AG10803 (cell line): ENCODE measurements around the gene NR2C2.

Source experiments
- DNase-seq: peaks from one replicate; pipeline ENCODE4 v3.0.0; 2010; ENCODE audit warnings: low read depth
- H3K4me3 ChIP-seq: 2 replicates; pipeline ENCODE4 v1.5.1; 2011; ENCODE audit warnings: mild to moderate bottlenecking, low read length, control low read depth
- CTCF ChIP-seq: conservative IDR thresholded peaks from 2 replicates; pipeline ENCODE4 v1.5.1; 2011; ENCODE audit warnings: mild to moderate bottlenecking, low read length, control low read depth, inconsistent platforms

The NR2C2 gene

DNA sequence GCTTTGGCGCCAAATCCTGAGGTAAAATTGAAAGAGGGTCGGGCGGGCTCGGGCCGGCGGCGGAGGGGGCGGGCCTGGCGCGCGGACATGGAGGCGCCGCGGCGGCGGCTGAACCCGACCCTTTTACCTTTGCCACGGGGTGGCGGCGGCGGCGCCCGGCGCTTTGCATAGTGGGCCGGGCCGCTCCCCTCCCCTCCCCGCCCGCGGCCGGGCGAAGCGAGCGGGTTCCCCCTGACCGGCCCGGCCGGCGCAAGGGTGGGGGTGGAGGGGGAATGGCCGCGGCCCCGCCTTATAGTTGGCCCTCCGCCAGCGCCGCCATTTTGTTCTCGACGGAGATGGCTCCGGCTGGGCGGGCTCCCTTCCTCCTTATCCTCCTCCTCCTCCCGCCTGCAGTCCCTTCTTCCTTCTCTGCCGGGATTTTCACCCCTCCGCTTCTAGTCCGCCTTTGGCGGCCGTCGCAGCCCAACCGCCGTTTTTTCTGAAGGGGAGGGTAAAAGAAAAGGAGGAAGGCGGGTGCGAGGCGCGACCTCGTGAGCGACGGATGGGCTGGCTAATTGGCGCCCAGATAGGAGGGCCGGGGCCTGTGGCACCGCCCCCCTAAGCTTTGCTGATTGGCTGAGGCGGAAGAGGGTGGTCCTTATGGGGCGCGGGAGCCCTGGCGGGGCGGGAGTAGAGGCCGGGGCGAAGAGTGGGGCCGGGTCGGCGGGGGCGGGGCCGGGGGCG lies 664 bp downstream of the NR2C2 start:
- H3K4me3 ChIP-seq = peak overlapping the region; percentile 90
- no peak for TF ChIP-seq CTCF
- peak; percentile 94 for DNase-seq

GRCh38 chr3:14948609-14949038 lies 1.2 kb downstream of the NR2C2 start:
- peak overlapping the region; percentile 66 for H3K4me3 ChIP-seq
- DNase-seq = no peak
- TF ChIP-seq CTCF = no peak

DNA sequence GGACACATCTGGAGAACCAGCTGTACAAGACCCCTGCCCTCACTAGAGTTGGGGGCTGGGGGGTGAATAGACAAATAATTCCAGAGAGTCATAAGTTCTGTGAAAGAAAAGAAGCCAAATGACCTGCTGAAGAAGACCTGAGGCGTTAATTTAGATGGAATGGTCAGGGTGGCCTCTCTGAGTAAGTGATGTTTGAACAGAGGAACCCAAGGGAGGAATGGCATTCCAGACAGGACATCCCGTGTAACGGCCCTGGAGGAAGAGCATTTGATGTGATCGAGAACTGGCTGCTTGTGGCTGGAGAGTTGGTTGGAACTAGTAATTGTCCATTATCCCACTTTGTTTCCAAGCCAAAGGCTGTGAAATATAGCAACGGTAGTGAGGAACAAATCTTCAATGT lies 1.7 kb downstream of the NR2C2 start:
- H3K4me3 ChIP-seq = peak overlapping the region; percentile 66
- no peak for TF ChIP-seq CTCF
- peak; percentile 15 for DNase-seq

GRCh38 chr3:14950274-14950673 lies 2.9 kb downstream of the NR2C2 start:
- DNase-seq = no peak
- TF ChIP-seq CTCF = no peak
- no peak overlapping the region for H3K4me3 ChIP-seq

DNA sequence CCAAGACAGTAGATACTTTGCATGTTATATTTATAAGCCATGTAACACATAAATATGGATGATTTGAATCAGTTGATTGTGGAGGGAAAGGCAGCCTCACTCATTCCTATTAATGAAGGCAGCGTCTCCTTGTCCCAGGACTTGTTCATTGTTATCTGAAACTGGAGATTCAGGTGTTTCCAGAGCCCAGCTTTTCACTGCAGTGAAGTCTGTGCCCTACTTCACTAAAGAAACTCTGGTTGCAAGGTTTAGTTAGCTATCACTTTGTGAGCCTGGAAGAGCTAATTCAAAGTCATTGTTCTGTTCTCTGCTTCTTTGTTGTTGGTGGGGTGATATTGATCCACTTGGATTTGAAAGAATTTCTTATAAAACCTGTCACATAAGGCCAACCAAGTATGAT lies 9.8 kb downstream of the NR2C2 start:
- no peak overlapping the region for H3K4me3 ChIP-seq
- no peak for DNase-seq
- TF ChIP-seq CTCF = no peak

- TF ChIP-seq CTCF = no peak
- no peak overlapping the region for H3K4me3 ChIP-seq
- peak; percentile 1 for DNase-seq
These were observed 10.5 kb downstream of the NR2C2 start for GRCh38 chr3:14957925-14958324.

DNA sequence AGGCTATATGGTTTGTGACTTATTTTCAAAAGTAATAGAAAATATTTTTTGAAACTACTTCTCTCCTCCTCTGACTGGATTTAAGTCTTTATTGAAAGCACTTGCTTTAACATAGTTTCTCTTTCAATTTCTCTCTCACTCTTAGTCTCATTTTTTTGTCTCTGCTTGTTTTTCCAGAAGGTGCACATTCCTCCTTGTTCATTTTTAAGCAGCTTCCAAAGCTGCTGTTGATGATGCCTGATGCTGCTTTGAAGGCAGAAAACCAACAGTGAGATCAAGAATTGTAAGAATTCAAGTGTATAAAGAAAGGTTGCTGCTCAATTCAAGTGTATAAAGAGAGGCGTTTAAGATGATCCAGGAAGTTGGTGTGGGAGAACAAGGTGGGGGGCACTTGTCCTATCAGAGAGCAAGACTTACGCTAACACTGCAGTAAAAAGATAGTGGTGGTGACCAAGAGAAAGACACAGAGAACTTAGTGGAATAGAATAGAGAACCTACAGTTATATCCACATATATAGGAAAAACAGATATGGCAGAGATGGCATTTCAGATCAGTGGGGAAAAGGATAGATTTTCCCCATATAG lies 12.1 kb downstream of the NR2C2 start:
- H3K4me3 ChIP-seq = no peak overlapping the region
- no peak for DNase-seq
- no peak for TF ChIP-seq CTCF
